Activated CD4-positive, alpha-beta T cell treated with anti-CD3 and anti-CD28 coated beads for 1 hour (primary cell): ENCODE results near the gene ITSN2.

Experiments used
- DNase-seq: peaks from one replicate; pipeline ENCODE4 v3.0.0-alpha.2; 2020

Gene ITSN2

GRCh38 chr2:24332791-24333540 is 27.4 kb downstream of the ITSN2 start:
- DNase-seq, result no peak

- no peak for DNase-seq
These were observed 30.2 kb downstream of the ITSN2 start for GRCh38 chr2:24330161-24330560.

GRCh38 chr2:24329700-24330099 is 30.6 kb downstream of the ITSN2 start:
- no peak for DNase-seq

GRCh38 chr2:24328010-24328409 is 32.3 kb downstream of the ITSN2 start:
- no peak for DNase-seq

GRCh38 chr2:24317491-24317920 is 42.8 kb downstream of the ITSN2 start:
- DNase-seq, result no peak

- DNase-seq, result no peak
These were observed 44.7 kb downstream of the ITSN2 start for GRCh38 chr2:24315669-24316068.

- DNase-seq, result no peak
These were observed 46.3 kb downstream of the ITSN2 start for GRCh38 chr2:24313744-24314632.

- no peak for DNase-seq
These were observed 52.4 kb downstream of the ITSN2 start for GRCh38 chr2:24307961-24308360.

GRCh38 chr2:24304631-24305030 is 55.7 kb downstream of the ITSN2 start:
- no peak for DNase-seq

GRCh38 chr2:24304098-24304497 is 56.2 kb downstream of the ITSN2 start:
- DNase-seq, result no peak

- no peak for DNase-seq
These were observed 58.7 kb downstream of the ITSN2 start for GRCh38 chr2:24301599-24301998.

- no peak for DNase-seq
These were observed 62.7 kb downstream of the ITSN2 start for GRCh38 chr2:24297663-24298062.

- DNase-seq, result no peak
These were observed 73.2 kb downstream of the ITSN2 start for GRCh38 chr2:24287171-24287570.

- no peak for DNase-seq
These were observed 74.7 kb downstream of the ITSN2 start for GRCh38 chr2:24285484-24286152.

- no peak for DNase-seq
These were observed 79.7 kb downstream of the ITSN2 start for GRCh38 chr2:24280645-24281044.

GRCh38 chr2:24280161-24280560 is 80.2 kb downstream of the ITSN2 start:
- no peak for DNase-seq

- DNase-seq, result no peak
These were observed 83.9 kb downstream of the ITSN2 start for GRCh38 chr2:24276349-24276899.

GRCh38 chr2:24274809-24275208 is 85.5 kb downstream of the ITSN2 start:
- no peak for DNase-seq

GRCh38 chr2:24273598-24273997 is 86.7 kb downstream of the ITSN2 start:
- no peak for DNase-seq

GRCh38 chr2:24272907-24273306 is 87.4 kb downstream of the ITSN2 start:
- no peak for DNase-seq

GRCh38 chr2:24272161-24272802 is 88.1 kb downstream of the ITSN2 start:
- DNase-seq, result no peak

GRCh38 chr2:24269265-24269664 is 91.1 kb downstream of the ITSN2 start:
- DNase-seq, result no peak

- DNase-seq, result no peak
These were observed 95.1 kb downstream of the ITSN2 start for GRCh38 chr2:24265212-24265611.
